ENCODE measurements around the gene NT5C.
A peak's percentile ranks its signal among the peaks of the same experiment; 100 is the strongest.

NT5C gene

GRCh38 chr17:75109046-75109406 lies 22.5 kb downstream of the NT5C start:
- Histone ChIP-seq H3K4me3 (replicated peaks; ENCODE audit: low read depth, low read length) (peak overlapping the region; percentile 90), H3K27me3 (replicated peaks; ENCODE audit: control insufficient read depth, insufficient read depth, low read length) (no peaks in the 10 kb centered on the region), H3K36me3 (ENCODE audit: control insufficient read depth, insufficient read depth, low read length) (no peaks in the 10 kb centered on the region)
- TF ChIP-seq, protein P1, sequence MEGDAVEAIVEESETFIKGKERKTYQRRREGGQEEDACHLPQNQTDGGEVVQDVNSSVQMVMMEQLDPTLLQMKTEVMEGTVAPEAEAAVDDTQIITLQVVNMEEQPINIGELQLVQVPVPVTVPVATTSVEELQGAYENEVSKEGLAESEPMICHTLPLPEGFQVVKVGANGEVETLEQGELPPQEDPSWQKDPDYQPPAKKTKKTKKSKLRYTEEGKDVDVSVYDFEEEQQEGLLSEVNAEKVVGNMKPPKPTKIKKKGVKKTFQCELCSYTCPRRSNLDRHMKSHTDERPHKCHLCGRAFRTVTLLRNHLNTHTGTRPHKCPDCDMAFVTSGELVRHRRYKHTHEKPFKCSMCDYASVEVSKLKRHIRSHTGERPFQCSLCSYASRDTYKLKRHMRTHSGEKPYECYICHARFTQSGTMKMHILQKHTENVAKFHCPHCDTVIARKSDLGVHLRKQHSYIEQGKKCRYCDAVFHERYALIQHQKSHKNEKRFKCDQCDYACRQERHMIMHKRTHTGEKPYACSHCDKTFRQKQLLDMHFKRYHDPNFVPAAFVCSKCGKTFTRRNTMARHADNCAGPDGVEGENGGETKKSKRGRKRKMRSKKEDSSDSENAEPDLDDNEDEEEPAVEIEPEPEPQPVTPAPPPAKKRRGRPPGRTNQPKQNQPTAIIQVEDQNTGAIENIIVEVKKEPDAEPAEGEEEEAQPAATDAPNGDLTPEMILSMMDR (IDR thresholded peaks at IDR 0.05; ENCODE audit: insufficient read depth, low read length, poor library complexity, severe bottlenecking): no peak
- DNase-seq (ENCODE audit: extremely low read depth, insufficient read length): no peak

GRCh38 chr17:75108193-75108592 lies 23.3 kb downstream of the NT5C start:
- TF ChIP-seq, protein P1 (IDR thresholded peaks at IDR 0.05; ENCODE audit: insufficient read depth, low read length, poor library complexity, severe bottlenecking): no peak
- no peak for DNase-seq (ENCODE audit: extremely low read depth, insufficient read length)
- Histone ChIP-seq H3K27me3 (replicated peaks; ENCODE audit: control insufficient read depth, insufficient read depth, low read length) (no peaks in the 10 kb centered on the region), H3K4me3 (replicated peaks; ENCODE audit: low read depth, low read length) (no peak overlapping the region), H3K36me3 (ENCODE audit: control insufficient read depth, insufficient read depth, low read length) (no peaks in the 10 kb centered on the region)

DNA sequence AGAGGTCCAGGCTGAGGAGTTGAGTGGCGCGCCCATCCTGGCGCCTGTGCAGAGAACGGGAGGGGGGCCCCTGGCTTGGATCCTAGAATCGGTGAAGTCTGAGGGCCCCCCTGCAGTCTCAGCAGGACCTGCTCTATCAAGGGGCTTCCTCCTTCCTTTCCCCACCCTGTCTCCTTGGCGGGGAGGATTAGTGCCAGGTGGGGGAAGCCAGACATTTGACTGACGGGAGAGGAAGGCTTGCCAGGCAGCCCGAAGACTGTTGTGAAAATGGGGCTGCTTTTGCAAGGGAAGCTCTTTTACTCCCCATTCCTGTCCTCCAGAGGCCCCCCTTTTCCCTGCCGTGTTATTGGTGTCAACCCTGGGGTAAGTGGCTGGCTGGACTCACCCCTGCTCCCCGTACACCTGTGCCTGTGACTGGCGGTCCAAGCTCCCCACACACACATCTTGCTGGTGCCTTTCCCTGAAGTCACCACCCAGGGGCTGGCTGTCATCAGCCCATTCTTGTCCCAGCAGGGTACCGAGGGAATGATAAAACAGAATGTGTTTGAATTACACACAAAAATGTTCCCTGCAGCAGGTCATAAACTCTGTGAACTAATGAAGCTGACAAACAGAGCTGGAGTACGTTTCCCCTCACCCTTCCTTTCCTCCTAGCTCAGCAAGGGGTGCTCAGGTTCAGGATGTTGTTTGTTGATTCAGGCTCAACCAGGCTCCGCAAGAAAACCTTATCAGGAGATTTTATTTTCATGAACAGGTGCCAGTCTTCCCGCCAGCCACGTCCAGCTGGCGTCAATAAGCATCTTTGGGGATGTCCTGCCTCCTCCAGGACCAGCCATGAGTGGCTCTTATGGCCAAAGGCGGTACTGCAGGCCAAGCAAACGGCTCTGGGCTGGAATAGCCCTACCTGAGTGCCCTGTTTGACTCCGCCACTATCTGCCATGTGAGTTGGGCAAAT lies 26.1 kb downstream of the NT5C start:
- no peak for DNase-seq (ENCODE audit: extremely low read depth, insufficient read length)
- TF ChIP-seq, protein P1 (IDR thresholded peaks at IDR 0.05; ENCODE audit: insufficient read depth, low read length, poor library complexity, severe bottlenecking): peak; percentile 74
- Histone ChIP-seq H3K27me3 (replicated peaks; ENCODE audit: control insufficient read depth, insufficient read depth, low read length) (no peaks in the 10 kb centered on the region), H3K4me3 (replicated peaks; ENCODE audit: low read depth, low read length) (no peak overlapping the region), H3K36me3 (ENCODE audit: control insufficient read depth, insufficient read depth, low read length) (no peaks in the 10 kb centered on the region)

DNA sequence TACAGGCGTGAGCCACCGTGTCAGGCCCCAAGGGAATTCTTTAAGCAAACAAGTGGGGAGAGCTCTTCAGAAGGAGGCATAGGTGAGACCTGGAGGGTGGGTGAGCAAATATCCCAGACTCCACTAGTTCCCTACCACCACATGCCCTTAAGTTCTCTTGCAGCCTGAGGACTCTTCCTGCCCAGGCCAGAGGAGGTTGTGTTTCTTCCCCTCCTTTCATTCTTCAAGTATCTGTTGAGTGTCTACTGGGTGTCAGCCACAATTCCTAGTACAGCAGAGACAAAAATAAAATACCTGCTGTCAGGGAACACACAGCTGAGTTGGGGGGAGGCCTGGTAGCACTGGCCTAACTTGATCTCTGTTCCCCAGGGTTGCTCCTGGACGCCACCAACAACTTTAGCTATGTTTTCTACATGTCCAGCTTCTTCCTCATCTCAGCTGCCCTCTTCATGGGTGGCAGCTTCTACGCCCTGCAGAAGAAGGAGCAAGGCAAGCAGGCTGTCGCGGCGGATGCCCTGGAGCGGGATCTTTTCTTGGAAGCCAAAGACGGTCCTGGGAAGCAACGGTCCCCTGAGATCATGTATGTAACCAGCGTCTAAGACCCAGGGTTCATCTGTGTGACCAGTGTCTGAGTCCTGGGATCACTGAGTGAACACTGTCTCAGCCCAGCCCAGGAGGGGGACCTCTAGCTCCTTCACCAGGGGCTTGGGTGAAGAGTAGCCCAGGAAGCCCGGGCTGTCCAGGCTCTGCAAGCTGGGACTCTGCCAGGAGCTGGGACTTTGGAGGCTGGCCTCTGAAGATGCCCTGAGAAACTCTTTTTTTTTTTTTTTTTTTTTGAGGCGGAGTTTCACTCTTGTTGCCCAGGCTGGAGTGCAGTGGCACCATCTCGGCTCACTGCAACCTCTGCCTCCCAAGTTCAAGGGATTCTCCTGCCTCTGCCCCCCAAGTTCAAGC lies 27.7 kb downstream of the NT5C start:
- no peaks in the 10 kb centered on the region for H3K27me3 ChIP-seq (replicated peaks; ENCODE audit: control insufficient read depth, insufficient read depth, low read length)
- H3K36me3 ChIP-seq (ENCODE audit: control insufficient read depth, insufficient read depth, low read length): no peaks in the 10 kb centered on the region
- TF ChIP-seq, protein P1 (IDR thresholded peaks at IDR 0.05; ENCODE audit: insufficient read depth, low read length, poor library complexity, severe bottlenecking): no peak
- DNase-seq (ENCODE audit: extremely low read depth, insufficient read length): no peak
- no peak overlapping the region for H3K4me3 ChIP-seq (replicated peaks; ENCODE audit: low read depth, low read length)

DNA sequence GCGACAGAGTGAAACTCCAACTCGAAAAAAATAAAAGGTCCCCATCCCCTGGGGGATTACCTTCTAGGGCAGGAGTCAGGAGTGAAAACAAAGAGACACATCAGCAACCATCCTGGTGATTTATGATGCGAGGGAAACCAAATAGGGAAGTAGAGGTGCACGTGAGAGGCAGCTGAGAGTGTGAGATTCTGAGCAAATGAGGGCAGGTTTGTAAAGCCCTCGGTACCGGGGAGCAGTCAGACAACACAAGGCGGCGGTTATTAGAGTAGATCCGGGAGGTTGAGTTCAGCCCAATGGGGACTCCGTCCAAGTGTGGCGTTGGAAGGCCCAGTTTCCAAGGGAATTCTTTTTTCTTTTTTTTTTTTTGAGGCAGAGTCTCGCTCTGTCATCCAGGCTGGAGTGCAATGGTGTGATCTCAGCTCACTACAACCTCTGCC lies 29.1 kb downstream of the NT5C start:
- Histone ChIP-seq H3K27me3 (replicated peaks; ENCODE audit: control insufficient read depth, insufficient read depth, low read length) (no peaks in the 10 kb centered on the region), H3K36me3 (ENCODE audit: control insufficient read depth, insufficient read depth, low read length) (no peaks in the 10 kb centered on the region), H3K4me3 (replicated peaks; ENCODE audit: low read depth, low read length) (no peak overlapping the region)
- TF ChIP-seq, protein P1 (IDR thresholded peaks at IDR 0.05; ENCODE audit: insufficient read depth, low read length, poor library complexity, severe bottlenecking): no peak
- DNase-seq (ENCODE audit: extremely low read depth, insufficient read length): no peak
